H9 (cell line): Measurements from ENCODE around the gene CLUH. TPM values are rescaled to one million over a fixed set of nuclear protein-coding genes. Genes with fewer than 3 reads are reported as not detected.

Experiments
- DNase-seq: peaks from one replicate; pipeline ENCODE4 v3.0.0-alpha.2; 2017
- H2AFZ ChIP-seq: one replicate; pipeline ENCODE4 v1.6.1; 2013; ENCODE audit warnings: mild to moderate bottlenecking, low read length, control low read depth, moderate library complexity
- H2AK5ac ChIP-seq: 2 replicates; pipeline ENCODE4 v1.6.1; 2013; ENCODE audit warnings: low read length, control low read depth, mixed read lengths; ENCODE audit not compliant: insufficient read length
- H2BK120ac ChIP-seq: one replicate; pipeline ENCODE4 v1.6.1; 2013; ENCODE audit warnings: low read depth, mild to moderate bottlenecking, low read length, control low read depth, inconsistent platforms; ENCODE audit not compliant: poor library complexity, severe bottlenecking
- H2BK12ac ChIP-seq: 2 replicates; pipeline ENCODE4 v1.6.1; 2013; ENCODE audit warnings: low read length, control low read depth, mixed read lengths, low read depth; ENCODE audit not compliant: insufficient read length
- H2BK15ac ChIP-seq: 2 replicates; pipeline ENCODE4 v1.6.1; 2013; ENCODE audit warnings: low read depth, low read length, control low read depth
- H2BK20ac ChIP-seq: one replicate; pipeline ENCODE4 v1.6.1; 2013; ENCODE audit warnings: low read depth, mild to moderate bottlenecking, low read length, control low read depth, inconsistent platforms; ENCODE audit not compliant: poor library complexity, severe bottlenecking
- H2BK5ac ChIP-seq: 2 replicates; pipeline ENCODE4 v1.6.1; 2013; ENCODE audit warnings: low read length, control low read depth, mixed read lengths; ENCODE audit not compliant: insufficient read length
- H3K14ac ChIP-seq: 2 replicates; pipeline ENCODE4 v1.6.1; 2013; ENCODE audit warnings: low read length, control low read depth; ENCODE audit not compliant: insufficient read depth
- H3K18ac ChIP-seq: 2 replicates; pipeline ENCODE4 v1.6.1; 2013; ENCODE audit warnings: low read depth, mild to moderate bottlenecking, mixed read lengths, low read length, control low read depth; ENCODE audit not compliant: insufficient read length
- H3K23ac ChIP-seq: 2 replicates; pipeline ENCODE4 v1.6.1; 2013; ENCODE audit warnings: low read length, control low read depth, mixed read lengths, low read depth; ENCODE audit not compliant: insufficient read length
- H3K23me2 ChIP-seq: 2 replicates; pipeline ENCODE4 v1.6.1; 2013; ENCODE audit warnings: low read depth, mild to moderate bottlenecking, mixed read lengths, low read length, control low read depth; ENCODE audit not compliant: insufficient read length, poor library complexity, severe bottlenecking
- H3K27ac ChIP-seq: 2 replicates; pipeline ENCODE4 v1.5.1; 2013; ENCODE audit warnings: low read length, control low read depth, mixed read lengths, low read depth; ENCODE audit not compliant: insufficient read length
- H3K27me3 ChIP-seq: 2 replicates; pipeline ENCODE4 v1.6.1; 2013; ENCODE audit warnings: low read length, control low read depth, inconsistent platforms; ENCODE audit not compliant: insufficient read depth
- H3K4ac ChIP-seq: 2 replicates; pipeline ENCODE4 v1.6.1; 2013; ENCODE audit warnings: low read depth, mild to moderate bottlenecking, control low read depth, inconsistent platforms, low read length, moderate library complexity
- H3K4me1 ChIP-seq: 2 replicates; pipeline ENCODE4 v1.6.1; 2013; ENCODE audit warnings: low read length, control low read depth, inconsistent platforms; ENCODE audit not compliant: insufficient read depth
- H3K4me2 ChIP-seq: 2 replicates; pipeline ENCODE4 v1.6.1; 2013; ENCODE audit warnings: low read length, control low read depth, mixed read lengths; ENCODE audit not compliant: insufficient read length, insufficient read depth
- H3K56ac ChIP-seq: 2 replicates; pipeline ENCODE4 v1.6.1; 2013; ENCODE audit warnings: low read depth, mild to moderate bottlenecking, mixed read lengths, low read length, control low read depth; ENCODE audit not compliant: insufficient read length
- H3K79me1 ChIP-seq: 2 replicates; pipeline ENCODE4 v1.6.1; 2013; ENCODE audit warnings: low read depth, mild to moderate bottlenecking, moderate library complexity, low read length, control low read depth, inconsistent platforms; ENCODE audit not compliant: insufficient read depth, poor library complexity, severe bottlenecking
- H3K79me2 ChIP-seq: 2 replicates; pipeline ENCODE4 v1.6.1; 2013; ENCODE audit warnings: low read length, control low read depth, inconsistent platforms; ENCODE audit not compliant: insufficient read depth
- H3K9ac ChIP-seq: 2 replicates; pipeline ENCODE4 v1.6.1; 2013; ENCODE audit warnings: low read length, control low read depth, mixed read lengths; ENCODE audit not compliant: insufficient read length; ENCODE audit errors: extremely low read depth
- H3K9me3 ChIP-seq: one replicate; pipeline ENCODE4 v1.6.1; 2013; ENCODE audit warnings: low read depth, low read length, inconsistent platforms; ENCODE audit not compliant: control insufficient read depth
- H3T11ph ChIP-seq: one replicate; pipeline ENCODE4 v1.6.1; 2013; ENCODE audit warnings: mild to moderate bottlenecking, low read length, control low read depth, inconsistent platforms
- H4K20me1 ChIP-seq: one replicate; pipeline ENCODE4 v1.6.1; 2013; ENCODE audit not compliant: control insufficient read depth, insufficient read length, insufficient read depth
- H4K5ac ChIP-seq: 2 replicates; pipeline ENCODE4 v1.6.1; 2013; ENCODE audit warnings: low read depth, mild to moderate bottlenecking, mixed read lengths, low read length, control low read depth; ENCODE audit not compliant: insufficient read length
- H4K8ac ChIP-seq: replicated peaks from 2 replicates; pipeline ENCODE4 v1.6.1; 2013; ENCODE audit warnings: low read length, control low read depth, mixed read lengths, low read depth; ENCODE audit not compliant: insufficient read length
- H4K91ac ChIP-seq: 2 replicates; pipeline ENCODE4 v1.6.1; 2013; ENCODE audit warnings: low read depth, mild to moderate bottlenecking, moderate library complexity, mixed read lengths, low read length, control low read depth; ENCODE audit not compliant: insufficient read length
- H3K27ac Mint-ChIP-seq, 3 experiments: 2 replicates in 2 of 3; 3 replicates in 1 of 3; pipeline ENCODE4 v1.8.0; 2020 to 2021; ENCODE audit warnings: mixed read lengths in 3 of 3, mild to moderate bottlenecking in 1 of 3, moderate library complexity in 1 of 3
- H3K27me3 Mint-ChIP-seq: 2 replicates; pipeline ENCODE4 v1.8.0; 2021; ENCODE audit warnings: low read depth, mild to moderate bottlenecking, moderate library complexity, mixed read lengths
- H3K36me3 Mint-ChIP-seq, 3 experiments: 2 replicates in 2 of 3; 3 replicates in 1 of 3; pipeline ENCODE4 v1.8.0; 2020 to 2021; ENCODE audit warnings: low read depth in 3 of 3, mixed read lengths in 3 of 3; ENCODE audit not compliant: insufficient read depth in 1 of 3
- H3K4me1 Mint-ChIP-seq, 2 experiments: 2 replicates each; pipeline ENCODE4 v1.8.0; 2020; ENCODE audit warnings: mixed read lengths in 2 of 2
- H3K4me3 Mint-ChIP-seq, 2 experiments: 2 replicates in 1 of 2; 3 replicates in 1 of 2; pipeline ENCODE4 v1.8.0; 2020 to 2021; ENCODE audit warnings: mild to moderate bottlenecking in 2 of 2, mixed read lengths in 2 of 2, moderate library complexity in 1 of 2
- H3K9me3 Mint-ChIP-seq, 2 experiments: 2 replicates in 1 of 2; 3 replicates in 1 of 2; pipeline ENCODE4 v1.8.0; 2020; ENCODE audit warnings: mild to moderate bottlenecking in 2 of 2, mixed read lengths in 2 of 2, moderate library complexity in 1 of 2
- WGBS: extraction: QIAGEN DNeasy Blood & Tissue Kit; methylation state at CpG from one replicate; pipeline ENCODE4 v1.1.7; 2013; ENCODE audit warnings: missing lambda C conversion rate, low lambda C conversion rate, mixed read lengths; ENCODE audit not compliant: insufficient read length; ENCODE audit errors: extremely low coverage; 5-methylcytosine and 5-hydroxymethylcytosine counted together
- total RNA-seq: library from RNA; stranded (reverse); gene quantifications from 2 replicates; pipeline ENCODE4 v1.2.1, GENCODE V29; 2021
- TF ChIP-seq, protein P1 (sequence below): fragments of 200-600 bp; sonication (generic); conservative IDR thresholded peaks from 3 replicates; pipeline ENCODE4 v1.8.0; 2021; ENCODE audit warnings: antibody characterized with exemption, mild to moderate bottlenecking

The CLUH gene
- total RNA-seq, 1 experiment from 2014 or later = 91.3 TPM

- no peak overlapping the region for H3K14ac ChIP-seq
- H3K79me1 ChIP-seq = no peaks in the 10 kb centered on the region
- peaks cover 10% of the 10 kb centered on the region; the same call in 1 of the 2 replicates for H3K79me2 ChIP-seq
- no peak overlapping the region for H3K9ac ChIP-seq
- H3K4me2 ChIP-seq = no peak overlapping the region
- no peak overlapping the region for H3K4ac ChIP-seq
- no peaks in the 10 kb centered on the region; a peak in 1 of 5 replicates for H3K9me3 Mint-ChIP-seq
- WGBS = no CpG with 5 or more reads among the region's 9 CpGs
- H3K9me3 ChIP-seq = no peaks in the 10 kb centered on the region
- peaks cover 31 to 45% of the 10 kb centered on the region in 2 experiments for H3K4me1 Mint-ChIP-seq
- H3K23me2 ChIP-seq = peaks cover 13% of the 10 kb centered on the region
- no peak overlapping the region for H3T11ph ChIP-seq
- TF ChIP-seq, protein P1, sequence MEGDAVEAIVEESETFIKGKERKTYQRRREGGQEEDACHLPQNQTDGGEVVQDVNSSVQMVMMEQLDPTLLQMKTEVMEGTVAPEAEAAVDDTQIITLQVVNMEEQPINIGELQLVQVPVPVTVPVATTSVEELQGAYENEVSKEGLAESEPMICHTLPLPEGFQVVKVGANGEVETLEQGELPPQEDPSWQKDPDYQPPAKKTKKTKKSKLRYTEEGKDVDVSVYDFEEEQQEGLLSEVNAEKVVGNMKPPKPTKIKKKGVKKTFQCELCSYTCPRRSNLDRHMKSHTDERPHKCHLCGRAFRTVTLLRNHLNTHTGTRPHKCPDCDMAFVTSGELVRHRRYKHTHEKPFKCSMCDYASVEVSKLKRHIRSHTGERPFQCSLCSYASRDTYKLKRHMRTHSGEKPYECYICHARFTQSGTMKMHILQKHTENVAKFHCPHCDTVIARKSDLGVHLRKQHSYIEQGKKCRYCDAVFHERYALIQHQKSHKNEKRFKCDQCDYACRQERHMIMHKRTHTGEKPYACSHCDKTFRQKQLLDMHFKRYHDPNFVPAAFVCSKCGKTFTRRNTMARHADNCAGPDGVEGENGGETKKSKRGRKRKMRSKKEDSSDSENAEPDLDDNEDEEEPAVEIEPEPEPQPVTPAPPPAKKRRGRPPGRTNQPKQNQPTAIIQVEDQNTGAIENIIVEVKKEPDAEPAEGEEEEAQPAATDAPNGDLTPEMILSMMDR = no peak
- H2BK120ac ChIP-seq = no peak overlapping the region
- peaks cover 4% of the 10 kb centered on the region; the same call in 1 of the 2 replicates for H3K4me1 ChIP-seq
- H3K27me3 Mint-ChIP-seq = peaks cover 16% of the 10 kb centered on the region
- H4K91ac ChIP-seq = no peak overlapping the region
- no peak overlapping the region for H3K4me3 Mint-ChIP-seq
- no peak overlapping the region for H2BK20ac ChIP-seq
- H2BK12ac ChIP-seq = no peak overlapping the region
- H2BK15ac ChIP-seq = no peak overlapping the region
- H3K23ac ChIP-seq = no peak overlapping the region
- no peak for DNase-seq
- peaks cover 0 to 2% (median 0%) of the 10 kb centered on the region in 3 experiments; a peak in 1 of 7 replicates for H3K36me3 Mint-ChIP-seq
- no peaks in the 10 kb centered on the region for H4K20me1 ChIP-seq
- H2BK5ac ChIP-seq = no peak overlapping the region
- H2AFZ ChIP-seq = no peak overlapping the region
- H3K56ac ChIP-seq = no peak overlapping the region
- no peak overlapping the region for H2AK5ac ChIP-seq
- no peak overlapping the region for H3K18ac ChIP-seq
- no peak overlapping the region for H3K27ac Mint-ChIP-seq
- no peak overlapping the region for H4K8ac ChIP-seq
- no peak overlapping the region for H4K5ac ChIP-seq
- no peaks in the 10 kb centered on the region; the same call in 1 of the 2 replicates for H3K27me3 ChIP-seq
- H3K27ac ChIP-seq = no peak overlapping the region
Measured at GRCh38 chr17:2713881-2714280, 2.3 kb upstream of the CLUH start.
